ENCODE measurements around the gene TOP3B. TPM values are rescaled to one million over a fixed set of nuclear protein-coding genes. Genes with fewer than 3 reads are reported as not detected.

The TOP3B gene
- polyA plus RNA-seq, 3 donors, result 9.0 to 31.9 (median 9.5) TPM

DNA sequence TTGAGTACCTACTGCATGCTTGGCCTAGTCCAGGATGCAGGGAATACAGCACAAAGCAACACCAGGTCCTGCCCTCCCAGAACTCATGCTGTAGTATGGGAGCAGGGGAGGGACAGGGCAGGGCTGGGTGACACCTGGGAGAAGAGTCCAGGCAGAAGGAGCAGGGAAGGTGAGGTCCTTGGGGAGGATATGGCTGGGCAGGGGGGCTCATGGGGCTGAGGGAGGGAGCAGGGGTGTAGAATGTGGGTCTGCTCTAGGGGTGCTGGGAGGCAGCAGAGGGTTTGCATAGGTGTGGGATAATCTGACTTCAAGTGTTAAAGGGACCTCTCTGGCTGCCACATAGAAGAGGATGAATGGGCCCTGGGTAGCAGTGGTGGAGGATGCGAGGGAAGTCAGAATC is 4.8 kb downstream of the TOP3B start:
- no peak overlapping the region for H3K27ac ChIP-seq (ENCODE audit: low read depth in 1 of 2, low read length in 2 of 2)
- no peaks in the 10 kb centered on the region for H3K27me3 Mint-ChIP-seq (ENCODE audit: low read depth in 3 of 3)
- intact Hi-C loops (cut with micrococcal nuclease), result no loop called here
- no peaks in the 10 kb centered on the region for H3K9me3 Mint-ChIP-seq
- peaks cover 22% of the 10 kb centered on the region for H3K4me1 Mint-ChIP-seq
- no peak for DNase-seq
- H3K27me3 ChIP-seq (ENCODE audit: control insufficient read depth in 2 of 2, insufficient read depth in 2 of 2, low read length in 2 of 2), result no peaks in the 10 kb centered on the region
- no peak overlapping the region for H2AFZ ChIP-seq (ENCODE audit: insufficient read depth, low read depth, low read length, poor library complexity, severe bottlenecking)
- no peaks in the 10 kb centered on the region for H3K9me3 ChIP-seq (replicated peaks in 1 of 2; ENCODE audit: control insufficient read depth in 1 of 2, insufficient read depth in 1 of 2, low read length in 2 of 2)
- no peak overlapping the region for H3K4me2 ChIP-seq (replicated peaks; ENCODE audit: extremely low read depth, low read length, poor library complexity, severe bottlenecking)
- WGBS (ENCODE audit: insufficient coverage), result 100% methylated on average over 1 of the region's 1 CpG
- no peak overlapping the region for H3K4me3 ChIP-seq (replicated peaks in 1 of 3; ENCODE audit: low read depth in 2 of 3, low read length in 3 of 3)
- H3K9ac ChIP-seq (ENCODE audit: insufficient read depth, low read length, poor library complexity, severe bottlenecking), result no peak overlapping the region
- H3K36me3 Mint-ChIP-seq, result peaks cover 42 to 52% of the 10 kb centered on the region in 2 donors
- peaks cover 43% of the 10 kb centered on the region for H4K20me1 ChIP-seq (ENCODE audit: insufficient read depth, low read length)
- H3K4me3 Mint-ChIP-seq, result no peak overlapping the region
- TF ChIP-seq, protein P1, sequence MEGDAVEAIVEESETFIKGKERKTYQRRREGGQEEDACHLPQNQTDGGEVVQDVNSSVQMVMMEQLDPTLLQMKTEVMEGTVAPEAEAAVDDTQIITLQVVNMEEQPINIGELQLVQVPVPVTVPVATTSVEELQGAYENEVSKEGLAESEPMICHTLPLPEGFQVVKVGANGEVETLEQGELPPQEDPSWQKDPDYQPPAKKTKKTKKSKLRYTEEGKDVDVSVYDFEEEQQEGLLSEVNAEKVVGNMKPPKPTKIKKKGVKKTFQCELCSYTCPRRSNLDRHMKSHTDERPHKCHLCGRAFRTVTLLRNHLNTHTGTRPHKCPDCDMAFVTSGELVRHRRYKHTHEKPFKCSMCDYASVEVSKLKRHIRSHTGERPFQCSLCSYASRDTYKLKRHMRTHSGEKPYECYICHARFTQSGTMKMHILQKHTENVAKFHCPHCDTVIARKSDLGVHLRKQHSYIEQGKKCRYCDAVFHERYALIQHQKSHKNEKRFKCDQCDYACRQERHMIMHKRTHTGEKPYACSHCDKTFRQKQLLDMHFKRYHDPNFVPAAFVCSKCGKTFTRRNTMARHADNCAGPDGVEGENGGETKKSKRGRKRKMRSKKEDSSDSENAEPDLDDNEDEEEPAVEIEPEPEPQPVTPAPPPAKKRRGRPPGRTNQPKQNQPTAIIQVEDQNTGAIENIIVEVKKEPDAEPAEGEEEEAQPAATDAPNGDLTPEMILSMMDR (IDR thresholded peaks at IDR 0.05), result no peak
- H3K36me3 ChIP-seq (replicated peaks in 1 of 2; ENCODE audit: control insufficient read depth in 1 of 2, insufficient read depth in 2 of 2, low read length in 2 of 2), result peaks cover 34 to 53% of the 10 kb centered on the region in 2 donors
- peaks cover 63% of the 10 kb centered on the region for H3K79me2 ChIP-seq (ENCODE audit: insufficient read depth, low read length)
- H3K27ac Mint-ChIP-seq, result peak overlapping the region in 3 of 7 donors; percentile 33 to 74 (median 63)
- H3K4me1 ChIP-seq (ENCODE audit: control insufficient read depth in 1 of 2, insufficient read depth in 2 of 2, low read length in 2 of 2), result peaks cover 11 to 14% of the 10 kb centered on the region in 2 donors

- Histone ChIP-seq H3K27ac (ENCODE audit: low read depth in 1 of 2, low read length in 2 of 2) (no peak overlapping the region), H3K36me3 (replicated peaks in 1 of 2; ENCODE audit: control insufficient read depth in 1 of 2, insufficient read depth in 2 of 2, low read length in 2 of 2) (peaks cover 50 to 71% of the 10 kb centered on the region in 2 donors), H3K4me3 (replicated peaks in 1 of 3; ENCODE audit: low read depth in 2 of 3, low read length in 3 of 3) (no peak overlapping the region), H3K9ac (ENCODE audit: insufficient read depth, low read length, poor library complexity, severe bottlenecking) (no peak overlapping the region), H4K20me1 (ENCODE audit: insufficient read depth, low read length) (peaks cover 53% of the 10 kb centered on the region), H3K9me3 (replicated peaks in 1 of 2; ENCODE audit: control insufficient read depth in 1 of 2, insufficient read depth in 1 of 2, low read length in 2 of 2) (no peaks in the 10 kb centered on the region), H2AFZ (ENCODE audit: insufficient read depth, low read depth, low read length, poor library complexity, severe bottlenecking) (no peak overlapping the region), H3K4me2 (replicated peaks; ENCODE audit: extremely low read depth, low read length, poor library complexity, severe bottlenecking) (no peak overlapping the region), H3K27me3 (ENCODE audit: control insufficient read depth in 2 of 2, insufficient read depth in 2 of 2, low read length in 2 of 2) (no peaks in the 10 kb centered on the region), H3K79me2 (ENCODE audit: insufficient read depth, low read length) (peaks cover 46% of the 10 kb centered on the region), H3K4me1 (ENCODE audit: control insufficient read depth in 1 of 2, insufficient read depth in 2 of 2, low read length in 2 of 2) (no peaks in the 10 kb centered on the region)
- no peak overlapping the region for H3K4me3 Mint-ChIP-seq
- H3K36me3 Mint-ChIP-seq, result peaks cover 57 to 71% of the 10 kb centered on the region in 2 donors
- TF ChIP-seq, protein P1 (IDR thresholded peaks at IDR 0.05), result no peak
- no peaks in the 10 kb centered on the region for H3K9me3 Mint-ChIP-seq
- intact Hi-C loops (cut with micrococcal nuclease), result no loop called here
- H3K4me1 Mint-ChIP-seq, result peaks cover 13% of the 10 kb centered on the region
- DNase-seq, result no peak
- 96% methylated on average over 5 of the region's 5 CpGs for WGBS (ENCODE audit: insufficient coverage)
- no peaks in the 10 kb centered on the region for H3K27me3 Mint-ChIP-seq (ENCODE audit: low read depth in 3 of 3)
- no peak overlapping the region for H3K27ac Mint-ChIP-seq
Measured at GRCh38 chr22:21975854-21976345, 6.7 kb downstream of the TOP3B start.
